Measurements from ENCODE around the gene PDXP. TPM values are rescaled to one million over a fixed set of nuclear protein-coding genes. Genes with fewer than 3 reads are reported as not detected.

The PDXP gene
- total RNA-seq, 1 donor from 2014 or later: 17.6 TPM

GRCh38 chr22:37711490-37711889 lies 53.0 kb downstream of the PDXP start:
- intact Hi-C loops (cut with DNase I): no loop called here
- DNase-seq (no peak), ATAC-seq (ENCODE audit: poor library complexity) (no peak)

DNA sequence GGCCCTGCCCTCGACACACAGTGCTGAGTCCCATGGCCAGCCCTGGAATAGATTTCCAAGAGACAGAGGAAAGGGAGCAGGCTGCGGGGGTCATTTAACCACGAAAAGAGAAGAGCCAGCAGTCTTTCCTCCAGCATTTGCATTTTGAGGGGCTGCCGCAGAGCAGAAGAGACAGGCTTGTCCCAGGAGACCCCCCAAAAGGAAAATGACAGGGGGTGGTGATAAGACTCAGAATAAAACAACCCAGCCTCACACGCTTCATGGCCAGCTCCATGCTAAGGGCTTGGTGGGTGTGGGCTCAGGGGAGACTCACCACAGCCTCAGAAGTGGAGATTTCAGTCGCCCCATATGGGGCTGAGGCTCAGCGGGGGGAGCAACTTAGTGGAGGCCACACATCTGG lies 55.2 kb downstream of the PDXP start:
- DNase-seq (no peak), ATAC-seq (ENCODE audit: poor library complexity) (no peak)
- intact Hi-C loops (cut with DNase I): no loop called here

GRCh38 chr22:37714634-37715033 lies 56.1 kb downstream of the PDXP start:
- ATAC-seq (ENCODE audit: poor library complexity) (no peak), DNase-seq (no peak)
- intact Hi-C loops (cut with DNase I): no loop called here

DNA sequence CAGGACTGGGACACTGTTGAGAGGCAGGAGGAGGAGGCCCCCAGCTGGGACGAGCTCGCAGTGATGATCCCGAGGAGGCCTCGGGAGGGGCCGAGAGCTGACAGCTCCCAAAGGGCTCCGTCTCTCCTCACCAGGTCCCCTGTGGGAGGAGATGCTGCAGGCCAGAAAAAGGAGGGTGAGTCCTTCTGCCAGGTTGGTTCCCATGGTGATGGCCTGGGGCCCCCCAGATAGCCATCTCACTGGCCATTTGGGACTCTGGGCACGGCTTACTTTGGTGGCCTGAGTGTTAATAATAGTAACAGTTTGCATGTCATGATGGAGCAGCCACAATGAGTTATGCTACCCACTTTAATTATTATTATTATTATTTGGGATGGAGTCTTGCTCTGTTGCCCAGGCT lies 57.2 kb downstream of the PDXP start:
- no peak for ATAC-seq (ENCODE audit: poor library complexity)

More for the DNA sequence above, 57.2 kb downstream of the PDXP start:
- no peak for DNase-seq
- intact Hi-C loops (cut with DNase I): no loop called here

Other genes starting within 250 kb of the PDXP start
- gene ELFN2, start 231.2 kb upstream of the PDXP start, total RNA-seq: 0.19 TPM
- gene MFNG, start 172.3 kb upstream of the PDXP start, total RNA-seq: 12.7 TPM
- gene CARD10, start 139.3 kb upstream of the PDXP start, total RNA-seq: 8.3 TPM
- 15.4 TPM for gene CDC42EP1, start 98.2 kb upstream of the PDXP start, total RNA-seq
- gene LGALS2, start 78.6 kb upstream of the PDXP start, total RNA-seq: not detected
- 22.3 TPM for gene GGA1, start 49.9 kb upstream of the PDXP start, total RNA-seq
- gene SH3BP1, start 19.1 kb upstream of the PDXP start, total RNA-seq: 1.9 TPM
- 1,068 TPM for gene LGALS1, start 16.9 kb downstream of the PDXP start, total RNA-seq
- 14.3 TPM for gene NOL12, start 27.6 kb downstream of the PDXP start, total RNA-seq
- gene TRIOBP, start 38.3 kb downstream of the PDXP start, total RNA-seq: 78.6 TPM
- 31.0 TPM for gene GCAT, start 149.2 kb downstream of the PDXP start, total RNA-seq
- not detected for gene GALR3, start 164.7 kb downstream of the PDXP start, total RNA-seq
- gene ANKRD54, start 185.6 kb downstream of the PDXP start, total RNA-seq: 17.1 TPM
- gene EIF3L, start 190.7 kb downstream of the PDXP start, total RNA-seq: 326 TPM
- gene MICALL1, start 247.6 kb downstream of the PDXP start, total RNA-seq: 13.5 TPM